Occipital lobe (tissue), 2 donors: ENCODE measurements around the gene NFATC2. TPM values are rescaled to one million over a fixed set of nuclear protein-coding genes. Genes with fewer than 3 reads are reported as not detected.

Source experiments
- DNase-seq: peaks from one replicate; lab custom pipeline; 2025; lab: John Stamatoyannopoulos, UW
- total RNA-seq: library from RNA; depleted of rRNA; stranded (reverse); fragments of >200 nt; gene quantifications from one replicate; pipeline ENCODE4 v1.2.3, GENCODE V29; 2014

NFATC2 gene
- total RNA-seq, 1 donor from 2014 or later: 0.47 TPM

DNA sequence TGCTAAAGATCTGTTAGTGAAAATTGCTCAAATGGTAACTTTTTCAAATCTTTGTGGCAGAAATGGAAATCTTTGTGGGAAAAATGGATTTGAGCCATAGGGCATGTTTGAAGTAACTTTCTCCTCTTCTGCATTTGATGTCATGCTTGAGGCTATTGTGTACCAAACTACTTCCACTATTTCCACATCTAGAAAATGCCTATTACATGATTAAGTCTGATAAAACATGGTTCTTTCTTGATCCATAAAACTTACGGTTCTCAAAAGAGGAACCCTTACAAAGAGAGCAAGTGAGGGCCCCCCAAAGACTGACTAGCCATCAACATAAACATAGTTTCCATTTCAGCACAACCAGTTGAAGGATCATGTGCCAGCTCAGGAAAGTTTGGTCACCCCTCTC is 150.6 kb downstream of the NFATC2 start:
- no peak for DNase-seq

DNA sequence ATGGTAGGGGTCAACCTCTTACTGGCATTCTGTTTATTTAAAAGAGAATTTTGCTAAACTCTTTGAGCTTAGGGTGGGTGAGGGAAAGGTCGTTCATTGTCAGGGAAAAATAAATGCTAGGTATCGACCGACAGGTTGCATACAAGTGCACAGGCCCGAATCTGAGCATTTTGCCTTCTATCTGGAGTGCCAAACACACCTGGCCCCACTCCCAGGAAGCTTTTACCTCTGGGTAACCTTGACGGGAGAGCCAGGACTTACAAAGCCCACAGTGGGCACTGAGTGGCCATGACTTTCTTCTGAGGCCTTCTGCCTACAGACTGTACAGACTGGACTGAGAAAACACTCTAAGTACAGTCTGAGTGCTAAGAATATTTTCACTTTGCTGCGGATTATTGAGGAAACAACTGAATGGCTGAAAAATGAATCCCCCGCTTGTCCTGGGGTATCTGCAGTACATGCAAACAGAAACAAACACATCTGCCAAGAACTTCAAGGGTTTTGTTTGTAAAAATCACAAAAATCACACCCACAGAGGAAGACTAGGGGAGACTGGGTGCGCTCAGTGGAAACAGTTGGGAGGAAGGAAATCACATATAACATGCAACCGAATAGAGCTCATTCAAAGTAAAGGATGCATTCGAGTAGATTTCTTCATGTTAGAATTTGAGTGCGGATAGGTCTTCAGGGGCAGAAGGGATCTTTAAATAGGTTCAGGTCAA is 152.8 kb downstream of the NFATC2 start:
- no peak for DNase-seq

DNA sequence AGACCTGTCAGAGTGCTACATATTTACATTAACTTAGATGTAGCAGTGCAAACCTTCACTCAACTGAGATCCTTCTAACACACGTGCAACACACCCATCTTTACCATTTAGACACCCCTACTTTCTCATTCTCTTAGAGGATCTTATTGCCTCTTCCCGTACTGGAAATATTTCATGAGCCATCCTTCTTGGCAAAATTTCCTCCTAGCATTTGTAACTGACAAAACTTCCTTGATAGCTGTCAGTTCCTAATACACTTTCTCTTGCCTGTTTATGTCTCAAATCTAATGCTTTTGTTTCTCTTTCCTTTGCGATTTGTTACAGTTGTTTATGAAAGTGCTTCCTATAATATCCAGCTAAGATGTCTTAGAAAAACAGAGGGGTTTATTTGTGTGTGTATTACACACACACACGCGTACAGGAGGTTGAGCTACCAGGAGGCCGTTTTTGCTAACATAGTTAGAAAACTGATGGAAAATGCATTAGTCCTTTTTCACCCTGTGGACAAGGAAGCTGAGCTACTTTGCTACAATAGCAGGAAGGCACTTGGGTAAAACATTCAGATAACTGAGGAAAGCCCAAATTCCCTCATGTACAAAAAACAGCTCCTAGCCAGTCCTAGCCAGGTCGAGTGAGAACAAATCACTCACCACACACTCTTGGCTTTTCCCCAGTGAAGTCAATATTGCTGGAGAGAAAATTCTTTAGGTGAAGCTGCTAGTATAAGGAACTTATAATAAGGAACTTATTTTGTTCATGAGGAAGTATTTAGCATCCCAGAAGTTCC is 153.6 kb downstream of the NFATC2 start:
- no peak for DNase-seq

DNA sequence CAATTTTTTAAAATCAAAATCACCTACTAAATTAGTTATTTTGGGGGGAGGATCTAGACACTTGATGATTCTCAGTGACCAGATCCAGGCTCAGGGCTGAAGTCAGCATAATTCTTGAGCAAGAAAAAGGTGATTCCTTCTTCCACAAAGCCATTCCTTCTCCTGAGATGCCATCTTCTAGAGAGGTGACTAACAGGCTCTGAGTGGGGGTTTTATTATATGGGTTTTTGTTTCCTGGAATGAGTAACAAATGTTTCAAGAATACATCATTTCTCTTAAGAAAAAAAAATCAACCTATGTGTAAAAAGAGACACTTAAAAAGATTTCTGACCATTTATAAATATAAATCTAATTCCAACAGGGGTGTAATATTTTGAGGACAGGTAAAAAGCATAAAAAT is 154.3 kb downstream of the NFATC2 start:
- no peak for DNase-seq

DNA sequence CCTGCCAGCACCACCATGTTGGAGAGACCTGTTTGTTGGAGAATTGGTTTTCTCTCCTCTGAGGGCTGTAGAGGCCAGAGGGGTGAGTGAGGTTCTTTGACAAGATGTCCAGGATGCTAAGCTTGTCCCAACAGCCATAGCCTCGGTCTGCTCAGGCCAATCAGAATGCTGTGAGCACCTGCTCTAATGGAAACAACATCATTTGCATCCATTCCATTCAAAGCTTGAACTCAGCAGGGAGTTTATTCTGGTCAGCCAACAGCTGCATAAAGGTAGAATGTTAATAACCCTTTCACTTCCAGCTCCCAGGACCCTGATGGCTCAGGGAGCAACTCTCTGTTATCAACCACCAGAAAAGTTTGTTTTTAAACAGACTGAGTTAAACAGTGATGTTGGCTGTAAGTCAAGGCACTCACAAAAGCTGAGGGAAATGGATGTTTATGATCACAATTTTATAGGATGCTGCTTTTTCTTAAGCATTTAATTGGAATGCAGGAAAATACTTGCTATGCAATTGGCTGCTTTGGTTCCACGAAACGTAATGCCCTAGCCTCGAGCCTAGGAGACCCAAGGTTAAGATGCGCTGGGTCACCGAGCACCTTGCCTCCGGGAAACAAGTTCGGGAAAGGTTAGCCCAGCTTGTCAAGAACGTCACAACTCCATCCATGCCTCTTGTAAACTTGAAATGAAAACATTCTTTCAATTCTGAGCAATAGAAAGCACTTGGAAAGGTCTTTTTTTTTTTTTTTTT is 155.2 kb downstream of the NFATC2 start:
- no peak for DNase-seq

DNA sequence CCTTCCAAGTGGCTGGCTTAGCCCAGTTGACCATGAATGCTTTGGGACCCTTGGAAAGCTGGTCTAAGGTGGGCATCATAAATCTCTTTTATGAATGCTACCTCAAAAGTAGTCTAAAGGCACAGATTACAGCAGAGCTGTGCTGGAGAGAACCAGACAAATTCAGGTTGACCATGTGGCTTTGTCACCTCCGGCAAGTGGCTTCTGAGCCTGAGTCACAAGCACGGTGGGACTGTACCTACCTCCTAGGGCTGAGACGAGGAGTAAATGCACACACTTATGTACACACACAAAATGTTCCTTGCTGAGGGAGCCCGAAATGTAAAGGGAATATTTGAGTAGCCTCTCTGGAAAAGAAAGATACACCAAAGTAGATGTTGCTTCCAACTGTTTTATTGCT is 155.9 kb downstream of the NFATC2 start:
- DNase-seq: no peak

DNA sequence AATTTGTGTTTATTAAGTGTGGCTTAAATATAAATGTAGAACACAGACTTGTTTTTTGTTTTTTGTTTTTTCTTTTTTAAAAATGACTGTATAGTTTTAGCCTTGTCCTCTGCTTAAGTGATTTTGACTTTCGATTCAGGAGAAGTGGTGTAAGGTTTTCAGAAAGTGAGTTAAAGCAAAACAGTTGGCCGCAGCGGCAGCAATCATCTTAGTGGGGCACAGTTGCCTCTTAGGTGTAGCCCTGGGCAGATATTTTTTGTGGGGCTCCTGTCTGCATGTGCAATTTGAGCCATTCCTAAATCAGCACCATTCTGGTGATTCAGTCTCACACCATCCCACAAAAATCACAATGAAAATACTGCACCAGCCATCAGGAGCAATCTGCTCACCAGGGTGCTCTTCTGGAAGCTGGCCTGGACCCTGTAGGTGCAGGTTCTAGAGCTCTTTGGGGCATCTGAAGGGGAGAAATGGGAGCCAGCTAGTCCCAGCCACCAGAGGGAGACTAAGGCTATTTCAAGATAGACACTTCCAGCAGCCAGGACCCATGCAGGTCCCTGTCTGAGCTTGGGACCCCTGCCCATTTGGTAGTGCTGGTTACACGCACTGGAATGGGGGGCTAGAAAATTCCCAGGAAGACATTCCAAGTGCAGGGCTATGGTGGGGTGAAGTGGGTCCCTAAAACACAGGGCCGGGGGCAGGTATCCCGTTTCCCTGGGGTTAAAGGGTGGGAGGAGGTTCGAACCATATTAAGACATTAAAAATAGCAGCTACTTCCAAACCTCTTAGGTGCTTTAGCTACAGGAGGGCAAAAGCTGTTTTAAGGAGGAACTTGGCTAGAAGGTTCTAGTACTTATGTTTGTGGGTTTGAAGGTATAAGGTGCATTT is 156.6 kb downstream of the NFATC2 start:
- no peak for DNase-seq

DNA sequence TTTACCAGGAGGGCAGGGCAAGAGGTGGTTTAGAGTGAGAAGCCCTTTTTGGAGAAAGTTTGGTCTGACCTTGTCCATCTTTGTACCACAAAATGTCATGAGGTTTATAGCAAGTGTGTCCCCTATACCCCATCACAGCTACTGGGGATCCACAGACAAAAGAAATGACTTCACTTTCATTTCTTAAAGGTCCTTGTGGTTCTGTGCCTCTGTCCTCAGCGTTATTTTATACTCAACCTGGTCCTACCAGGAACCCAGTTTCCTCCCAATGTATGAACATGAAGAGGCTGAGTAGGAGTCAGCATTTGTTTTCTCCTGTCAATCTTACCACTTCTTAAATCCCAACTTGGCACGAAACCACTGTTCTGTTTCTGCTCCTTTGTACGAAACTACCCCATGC is 157.6 kb downstream of the NFATC2 start:
- DNase-seq: no peak

DNA sequence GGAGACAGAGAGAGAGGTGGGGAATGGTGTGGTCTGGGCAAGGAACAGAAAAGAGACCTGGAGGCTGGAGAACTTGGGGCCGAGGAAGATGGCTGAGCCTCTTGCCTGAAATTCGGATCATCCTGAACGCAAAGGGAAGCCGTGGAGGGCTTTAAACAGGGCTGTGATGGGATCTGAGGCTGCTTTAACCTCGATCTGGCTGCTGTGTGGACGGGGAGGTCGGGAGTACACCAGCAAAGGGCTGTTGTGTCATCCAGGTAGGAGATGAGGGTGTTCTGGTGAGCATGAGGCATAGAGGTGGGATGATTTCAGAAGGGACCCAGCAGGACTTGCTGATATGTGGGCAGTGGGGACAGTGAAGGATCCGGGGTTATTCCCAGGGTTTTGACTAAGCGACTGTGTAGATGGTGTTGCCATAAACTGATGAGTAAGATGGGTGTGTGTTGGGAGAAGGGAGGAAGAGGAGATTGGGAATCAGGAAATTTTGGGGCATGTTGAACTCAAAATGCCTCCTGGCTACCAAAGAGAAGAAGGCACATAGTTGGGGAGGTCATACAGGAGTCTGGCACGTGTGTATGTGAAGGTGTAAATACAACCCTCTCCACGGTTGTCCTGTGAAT is 158.5 kb downstream of the NFATC2 start:
- no peak for DNase-seq

DNA sequence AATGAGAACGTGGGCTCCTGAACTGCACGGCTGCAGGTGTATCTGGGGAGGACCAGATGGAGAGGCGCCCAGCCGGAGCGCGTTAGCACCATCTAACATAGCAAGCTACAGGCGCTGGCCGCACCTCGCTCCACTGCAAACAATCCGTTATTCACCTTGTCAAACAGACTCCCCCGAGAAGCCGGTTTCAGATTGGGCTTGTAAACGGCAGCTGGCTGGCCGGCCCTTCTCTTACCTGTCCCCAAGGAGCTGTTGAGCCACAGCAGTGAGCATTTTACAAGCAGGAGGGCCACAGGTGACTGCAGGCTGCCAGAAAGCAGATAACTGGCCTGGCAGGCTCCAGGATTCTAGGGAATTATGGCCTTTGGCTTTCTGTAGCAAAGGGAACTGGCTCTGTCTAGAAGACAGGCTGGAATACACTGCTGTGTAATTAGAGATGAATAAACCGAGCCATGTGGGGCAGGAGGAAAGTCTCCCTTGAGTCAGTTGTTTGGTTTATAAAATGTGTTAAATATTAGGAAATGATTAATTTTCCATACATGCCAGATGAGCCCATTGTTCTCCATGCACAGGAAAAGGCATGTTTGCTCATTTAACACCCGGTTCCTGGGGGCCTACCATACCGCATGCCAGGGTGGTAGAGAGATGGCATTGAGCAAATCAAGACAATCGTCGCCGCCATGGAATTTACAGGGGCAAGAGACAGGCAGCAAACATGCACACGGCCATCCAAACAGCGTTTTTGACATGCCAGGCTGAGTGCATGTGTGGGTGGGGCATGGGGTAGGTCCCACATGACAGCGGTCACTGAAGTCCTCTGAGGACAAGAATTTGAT is 159.3 kb downstream of the NFATC2 start:
- no peak for DNase-seq

DNA sequence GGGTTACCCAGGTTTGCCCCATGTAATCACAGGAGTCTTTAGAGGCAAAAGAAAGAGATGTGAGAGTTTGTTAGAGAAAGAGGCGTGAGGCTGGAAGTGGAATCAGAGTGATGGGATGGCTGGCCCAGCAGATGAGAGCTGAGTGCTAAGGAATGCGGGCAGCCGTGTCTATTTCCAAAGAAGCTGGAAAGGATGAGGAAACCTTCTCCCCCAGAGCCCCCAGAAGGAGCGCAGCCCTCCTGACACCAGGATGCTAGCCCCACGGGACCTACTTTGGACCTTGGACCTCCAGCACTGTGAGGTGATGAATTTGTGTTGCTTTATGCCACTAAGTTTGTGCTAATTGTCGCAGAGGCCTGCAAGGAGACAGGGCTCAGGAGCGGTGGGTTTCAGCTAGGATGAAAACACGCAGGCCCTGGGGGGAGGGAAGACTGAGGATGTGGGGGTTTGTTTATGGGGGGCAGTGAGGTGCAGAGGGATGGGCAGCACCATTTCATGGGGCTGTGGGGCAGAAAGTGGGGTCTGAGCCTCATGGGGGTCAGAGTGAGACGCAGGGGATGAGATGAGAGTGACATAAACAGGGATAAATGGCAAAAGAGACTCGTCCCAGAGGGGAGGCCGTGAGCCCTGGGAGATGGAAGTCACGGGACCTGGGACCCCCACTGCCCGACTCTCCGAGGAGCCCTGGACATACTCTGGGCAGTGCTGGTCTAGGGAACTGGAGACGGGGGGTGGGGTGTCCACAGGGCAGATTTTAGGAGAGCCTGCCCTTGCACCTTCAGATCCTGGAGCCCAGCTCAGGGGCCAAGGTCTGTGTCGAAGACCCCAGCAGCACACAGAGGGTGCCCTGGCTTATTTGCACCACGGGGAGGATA is 160.2 kb downstream of the NFATC2 start:
- no peak for DNase-seq

DNA sequence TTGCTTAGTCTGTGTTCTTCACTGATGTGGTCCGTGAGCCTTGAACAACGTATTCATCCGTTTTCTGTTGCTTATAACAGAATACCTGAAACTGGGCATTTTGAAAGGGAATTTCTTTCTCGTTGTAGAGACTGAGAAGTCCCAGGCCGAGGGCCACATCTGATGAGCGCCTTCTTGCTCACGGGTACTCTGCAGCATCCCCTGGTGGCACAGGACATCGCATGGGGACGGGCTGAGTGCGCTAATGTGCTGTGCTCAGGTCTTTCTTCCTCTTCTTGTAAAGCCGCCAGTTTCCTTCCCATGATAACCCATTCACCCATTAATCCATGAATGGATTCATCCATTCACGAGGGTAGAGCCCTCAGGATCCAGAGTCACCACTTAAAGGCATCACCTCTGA is 161.0 kb downstream of the NFATC2 start:
- no peak for DNase-seq

DNA sequence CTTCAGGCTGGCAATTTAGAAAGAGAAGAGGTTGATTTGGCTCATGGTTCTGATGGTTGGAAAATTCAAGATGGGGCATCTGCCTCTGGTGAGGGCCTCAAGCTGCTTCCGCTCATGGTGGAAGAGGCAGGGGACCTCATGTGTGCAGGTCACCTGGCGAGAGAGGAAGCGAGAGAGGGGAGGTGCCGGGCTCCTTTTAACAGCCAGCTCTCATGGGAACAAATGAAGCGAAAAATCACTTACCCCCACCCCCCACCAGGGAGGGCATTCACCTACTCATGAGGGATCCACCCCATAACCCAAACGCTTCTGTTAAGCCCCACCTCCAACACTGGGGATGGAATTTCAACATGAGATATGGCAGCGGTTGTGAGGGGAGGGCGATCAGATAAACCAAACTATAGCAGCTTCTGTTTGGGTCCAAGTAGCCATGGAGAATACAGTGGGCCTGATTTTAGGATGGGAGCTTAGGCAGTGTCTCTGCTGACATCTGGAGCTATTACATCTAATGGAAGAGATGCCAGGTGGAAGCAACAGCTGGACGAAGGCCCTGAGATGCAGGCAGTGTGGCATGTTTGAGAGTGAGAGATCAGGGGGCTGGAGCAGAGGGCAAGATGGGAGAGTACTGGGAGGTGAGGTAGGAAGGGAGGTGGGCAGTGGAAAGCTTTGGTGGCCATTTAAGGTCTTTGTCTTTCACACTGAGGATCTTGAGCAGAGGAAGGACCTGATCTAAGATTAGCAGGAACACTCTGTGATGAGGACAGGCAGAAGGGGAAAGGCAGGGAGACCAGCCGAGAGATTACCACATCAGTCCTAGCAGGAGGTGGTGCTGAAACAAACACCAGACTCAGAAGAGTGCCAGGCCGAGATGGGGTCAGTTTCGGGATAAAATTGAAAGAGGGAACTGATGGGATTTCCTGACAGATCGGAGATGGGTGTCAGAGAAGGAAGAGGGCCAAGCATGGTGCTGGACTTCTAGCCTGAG is 161.8 kb downstream of the NFATC2 start:
- no peak for DNase-seq

DNA sequence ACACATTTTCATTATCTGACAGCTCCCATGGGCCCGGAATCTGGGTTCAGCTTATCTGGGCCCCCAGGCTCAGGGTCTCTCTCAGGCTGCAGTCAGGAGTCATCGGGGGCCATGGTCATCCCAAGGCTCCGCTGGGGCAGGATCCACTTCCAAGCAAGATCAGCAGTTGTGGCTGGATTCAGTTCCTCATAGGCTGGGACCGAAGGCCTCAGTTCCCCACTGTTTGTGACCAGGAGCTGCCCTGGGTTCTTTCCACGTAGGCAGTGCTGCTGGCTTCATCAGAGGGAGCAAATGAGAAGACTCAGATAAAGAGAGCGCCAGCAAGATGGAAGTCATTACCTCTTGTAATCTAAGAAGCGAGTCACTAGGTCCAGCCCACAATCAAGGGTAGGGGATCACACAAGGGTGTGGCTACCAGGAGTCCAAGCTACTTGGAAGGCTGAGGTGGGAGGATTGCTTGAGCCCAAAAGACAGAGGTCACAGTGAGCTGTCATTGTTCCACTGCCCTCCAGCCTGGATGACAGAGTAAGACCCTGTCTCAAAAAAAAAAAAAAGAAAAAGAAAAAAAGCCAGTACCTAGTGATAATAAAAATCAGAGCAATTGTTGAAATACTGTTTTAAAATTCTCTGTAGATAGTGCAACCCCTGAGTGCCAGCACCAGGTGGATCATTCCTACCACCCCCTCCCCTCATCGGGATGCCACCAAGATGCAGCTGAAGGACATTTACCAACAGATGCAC is 162.7 kb downstream of the NFATC2 start:
- no peak for DNase-seq

DNA sequence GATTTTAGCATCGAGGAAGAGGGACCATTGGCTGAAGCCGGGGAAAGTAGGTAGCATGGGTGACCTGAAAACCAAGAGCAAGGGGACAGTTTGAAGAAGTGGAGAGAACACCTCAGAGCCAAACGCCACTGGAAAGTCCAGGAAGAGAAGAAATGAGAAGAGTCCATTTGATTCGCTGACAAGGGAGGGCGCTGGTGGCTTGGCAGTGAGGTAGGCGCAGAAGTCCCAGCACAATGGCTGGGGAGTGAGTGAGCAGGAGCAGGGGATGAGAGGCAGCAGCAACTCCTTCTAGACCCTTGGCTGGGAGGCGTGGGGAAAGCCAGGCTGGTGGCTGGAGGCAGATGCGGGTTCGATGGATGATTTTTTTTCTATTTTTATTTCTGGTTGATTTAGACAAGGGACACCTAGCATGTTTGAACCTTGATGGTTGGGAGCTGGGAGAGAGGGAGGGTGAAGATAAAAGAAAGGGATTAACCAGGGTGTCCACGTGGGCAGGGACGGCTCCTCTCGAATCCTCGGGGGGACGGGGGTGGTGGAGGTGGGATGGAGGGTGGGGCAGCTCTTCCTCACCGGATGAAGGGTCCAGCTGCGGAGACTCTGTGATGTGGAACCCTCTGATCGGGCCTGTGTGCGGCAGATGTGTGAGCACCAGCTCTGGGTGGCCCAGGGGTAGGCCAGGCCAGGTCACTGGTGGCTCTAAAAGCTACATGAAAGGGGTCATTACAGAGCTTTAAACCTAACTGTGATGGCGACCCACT is 164.2 kb downstream of the NFATC2 start:
- DNase-seq: no peak

DNA sequence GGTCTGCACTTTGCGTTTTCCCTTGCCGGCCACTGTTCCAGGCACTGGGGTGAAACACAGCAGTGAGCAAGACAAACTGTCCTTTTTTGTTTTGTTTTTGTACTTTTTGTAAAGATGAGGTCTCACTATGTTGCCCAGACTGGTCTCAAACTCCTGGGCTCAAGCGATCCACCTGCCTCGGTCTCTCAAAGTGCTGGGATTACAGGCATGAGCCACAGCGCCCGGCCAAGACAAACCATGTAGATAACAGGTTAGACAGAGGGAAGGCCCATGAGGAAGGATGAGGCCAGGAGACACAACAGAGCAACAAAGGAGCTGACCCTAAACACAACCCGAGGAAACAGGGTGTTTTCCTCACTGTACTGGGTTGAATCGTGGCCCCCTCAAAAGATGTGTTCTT is 165.4 kb downstream of the NFATC2 start:
- DNase-seq: no peak
